Putamen (tissue), 1 donor: ENCODE data around the gene CUL4A.

ENCODE experiments used
- DNase-seq: peaks from one replicate; pipeline ENCODE4 v3.0.0-alpha.2; 2016; ENCODE audit warnings: low spot score

Gene CUL4A

GRCh38 chr13:113207890-113208420, 1.5 kb upstream of the CUL4A start:
- no peak for DNase-seq

GRCh38 chr13:113208421-113209335, 735 bp upstream of the CUL4A start, which contains the start of gene PCID2:
Gene PCID2 (minus strand): TSS chr13:113208669. CDS start chr13:113208634, 35 bp downstream.
- DNase-seq = peak; percentile 91

GRCh38 chr13:113209759-113210421, 477 bp downstream of the CUL4A start:
- DNase-seq = no peak

GRCh38 chr13:113210833-113211232, 1.4 kb downstream of the CUL4A start:
- DNase-seq = no peak

GRCh38 chr13:113211774-113212173, 2.4 kb downstream of the CUL4A start:
- DNase-seq = no peak

- DNase-seq = no peak
Observed at GRCh38 chr13:113216254-113217048, 7.0 kb downstream of the CUL4A start.

GRCh38 chr13:113218586-113218985, 9.2 kb downstream of the CUL4A start:
- no peak for DNase-seq

- no peak for DNase-seq
Observed at GRCh38 chr13:113219256-113219940, 10.0 kb downstream of the CUL4A start.

GRCh38 chr13:113220141-113220598, 10.8 kb downstream of the CUL4A start:
- DNase-seq = no peak

- no peak for DNase-seq
Observed at GRCh38 chr13:113220877-113221276, 11.5 kb downstream of the CUL4A start.

- no peak for DNase-seq
Observed at GRCh38 chr13:113223070-113223469, 13.7 kb downstream of the CUL4A start.

GRCh38 chr13:113224486-113224885, 15.1 kb downstream of the CUL4A start:
- no peak for DNase-seq

- no peak for DNase-seq
Observed at GRCh38 chr13:113225515-113225914, 16.1 kb downstream of the CUL4A start.

GRCh38 chr13:113226873-113227450, 17.5 kb downstream of the CUL4A start:
- DNase-seq = no peak

- no peak for DNase-seq
Observed at GRCh38 chr13:113229161-113229560, 19.7 kb downstream of the CUL4A start.

- DNase-seq = no peak
Observed at GRCh38 chr13:113229791-113230190, 20.4 kb downstream of the CUL4A start.

- DNase-seq = no peak
Observed at GRCh38 chr13:113231306-113232207, 22.1 kb downstream of the CUL4A start.

GRCh38 chr13:113232208-113233003, 23.0 kb downstream of the CUL4A start:
- DNase-seq = no peak

- DNase-seq = no peak
Observed at GRCh38 chr13:113233101-113233500, 23.7 kb downstream of the CUL4A start.
